HG03135 (cell line): ENCODE results near the gene IKZF5.

ENCODE experiments used
- ATAC-seq: cut with Tn5 transposase; IDR thresholded peaks from one replicate; pipeline ENCODE4 v1.9.1; 2021; ENCODE audit warnings: mild to moderate bottlenecking, moderate library complexity; ENCODE audit not compliant: unreplicated experiment

IKZF5 gene

DNA sequence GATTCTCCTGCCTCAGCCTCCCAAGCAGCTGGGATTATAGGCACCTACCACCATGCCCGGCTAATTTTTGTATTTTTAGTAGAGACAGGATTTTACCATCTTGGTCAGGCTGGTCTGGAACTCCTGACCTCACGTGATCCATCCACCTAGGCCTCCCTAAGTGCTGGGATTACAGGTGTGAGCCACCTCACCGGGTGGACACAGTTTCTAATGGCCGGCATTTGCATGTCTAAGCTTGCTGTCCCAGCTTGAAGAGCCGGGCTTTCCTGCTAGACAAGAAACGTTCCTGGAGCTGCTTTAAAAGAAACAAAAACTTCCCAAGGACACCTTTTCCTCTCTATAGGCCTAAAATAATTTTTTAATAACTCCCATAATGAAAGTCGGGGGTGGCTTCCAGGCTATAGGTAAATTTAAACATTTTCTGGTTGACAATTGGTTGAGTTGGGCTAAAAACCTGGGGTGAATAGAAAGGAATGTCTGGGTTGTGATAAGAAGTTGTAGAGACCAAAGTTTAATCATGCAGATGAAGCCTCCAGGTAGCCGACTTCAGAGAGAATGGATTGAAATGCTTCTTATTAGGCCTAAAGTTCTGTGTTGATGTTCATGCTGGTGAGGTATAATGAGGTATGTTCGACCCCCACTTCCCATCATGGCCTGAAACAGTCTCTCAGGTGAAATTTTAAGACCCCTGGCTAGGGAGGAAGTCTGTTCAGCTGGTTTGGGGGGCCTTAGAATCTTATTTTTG, 9.0 kb upstream of the IKZF5 start:
- no peak for ATAC-seq

GRCh38 chr10:123016228-123016627, 7.6 kb upstream of the IKZF5 start:
- ATAC-seq, result no peak

DNA sequence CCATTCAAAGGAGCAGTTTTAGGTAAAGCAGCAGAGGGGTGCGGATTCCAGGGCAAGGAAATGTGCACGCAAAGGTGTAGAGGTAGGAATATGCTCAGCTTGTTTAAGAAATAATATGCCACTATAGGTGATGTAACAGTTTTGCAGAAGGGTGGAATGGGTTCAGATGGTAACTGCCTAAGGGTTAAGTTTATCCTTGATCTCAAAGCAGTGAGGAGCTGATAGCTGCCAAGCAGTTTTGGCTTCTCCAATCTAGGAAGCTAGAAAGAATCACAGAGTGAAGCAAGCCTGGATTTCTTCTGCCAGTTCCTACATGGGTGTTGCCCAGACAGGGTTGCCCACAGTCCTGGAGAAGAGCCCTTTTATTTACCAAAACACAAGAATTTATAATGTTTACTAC, 6.2 kb upstream of the IKZF5 start:
- ATAC-seq, result no peak

DNA sequence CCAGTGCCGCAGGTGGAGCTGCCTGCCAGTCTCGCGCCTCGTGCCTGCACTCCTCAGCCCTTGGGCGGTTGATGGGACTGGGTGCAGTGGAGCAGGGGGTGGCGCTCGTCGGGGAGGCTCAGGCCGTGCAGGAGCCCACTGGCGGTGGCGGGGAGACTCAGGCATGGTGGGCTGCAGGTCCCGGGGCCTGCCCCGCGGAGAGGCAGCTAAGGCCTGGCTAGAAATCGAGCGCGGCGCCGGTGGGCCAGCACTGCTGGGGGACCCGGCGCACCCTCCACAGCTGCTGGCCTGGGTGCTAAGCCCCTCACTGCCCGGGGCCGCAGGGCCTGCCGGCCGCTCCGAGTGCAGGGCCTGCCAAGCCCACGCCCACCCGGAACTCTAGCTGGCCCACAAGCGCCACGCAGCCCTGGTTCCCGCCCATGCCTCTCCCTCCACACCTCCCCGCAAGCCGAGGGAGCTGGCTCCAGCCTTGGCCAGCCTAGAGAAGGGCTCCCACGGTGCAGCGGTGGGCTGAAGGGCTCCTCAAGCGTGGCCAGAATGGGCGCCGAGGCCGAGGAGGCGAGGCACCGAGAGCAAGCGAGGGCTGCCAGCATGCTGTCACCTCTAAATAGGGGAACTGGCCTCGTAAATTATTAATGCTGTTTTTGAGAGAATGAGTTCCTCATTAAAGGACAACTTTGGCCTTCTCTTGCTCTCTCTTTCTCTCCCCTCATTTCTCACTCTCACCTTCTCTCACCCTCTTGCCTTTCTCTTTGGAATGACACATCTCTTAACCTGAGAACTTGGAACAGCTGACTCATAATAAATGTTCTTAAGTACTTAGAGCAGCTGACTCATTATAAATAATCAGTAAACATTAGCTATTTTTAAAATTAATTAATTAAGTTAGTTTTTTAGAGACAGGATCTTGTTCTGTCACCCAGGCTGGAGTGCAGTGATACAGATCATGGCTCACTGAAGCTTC, 5.1 kb upstream of the IKZF5 start:
- ATAC-seq, result no peak

GRCh38 chr10:123011987-123012386, 3.4 kb upstream of the IKZF5 start:
- ATAC-seq, result no peak

- peak; percentile 12 for ATAC-seq
Observed at GRCh38 chr10:123009105-123009820, 668 bp upstream of the IKZF5 start.

- ATAC-seq, result peak; percentile 44
Observed at GRCh38 chr10:123007558-123008354, 839 bp downstream of the IKZF5 start.

DNA sequence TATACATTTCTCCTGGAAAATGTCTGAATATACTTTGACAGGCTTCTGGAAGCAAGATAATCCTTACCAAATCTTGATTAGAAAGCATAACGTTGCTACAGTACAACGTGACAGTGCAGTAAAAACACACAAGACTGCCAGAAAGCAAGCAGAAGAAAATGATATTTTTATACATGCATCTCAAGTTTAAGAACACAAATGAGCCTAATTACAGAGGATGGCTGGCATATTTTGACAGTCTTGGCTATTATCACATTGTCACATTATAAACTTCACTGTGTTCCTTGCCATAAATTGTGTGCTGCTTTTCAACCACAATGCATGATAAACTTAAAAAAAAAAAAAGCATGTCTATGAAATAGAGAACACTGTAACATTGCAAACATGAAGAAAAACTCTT, 4.3 kb downstream of the IKZF5 start:
- no peak for ATAC-seq

DNA sequence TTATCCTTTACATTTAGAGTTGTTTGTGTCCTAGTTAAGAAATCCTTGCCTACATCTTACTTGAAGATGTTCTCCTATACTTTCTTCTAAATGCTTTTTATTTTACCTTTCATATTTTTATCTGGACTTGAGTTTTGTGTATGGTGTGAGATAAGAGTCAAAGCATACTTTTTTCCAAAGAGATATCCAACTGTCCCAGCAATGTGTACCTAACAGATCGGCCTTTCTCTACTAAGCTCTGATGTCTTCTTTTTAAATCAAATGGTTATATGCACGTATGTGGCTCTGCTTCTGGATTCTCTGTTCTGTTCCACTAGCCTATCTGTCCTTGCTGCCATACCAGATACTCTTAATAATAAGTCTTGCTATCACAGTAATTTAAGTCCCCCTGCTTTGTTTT, 7.2 kb downstream of the IKZF5 start:
- ATAC-seq, result no peak

DNA sequence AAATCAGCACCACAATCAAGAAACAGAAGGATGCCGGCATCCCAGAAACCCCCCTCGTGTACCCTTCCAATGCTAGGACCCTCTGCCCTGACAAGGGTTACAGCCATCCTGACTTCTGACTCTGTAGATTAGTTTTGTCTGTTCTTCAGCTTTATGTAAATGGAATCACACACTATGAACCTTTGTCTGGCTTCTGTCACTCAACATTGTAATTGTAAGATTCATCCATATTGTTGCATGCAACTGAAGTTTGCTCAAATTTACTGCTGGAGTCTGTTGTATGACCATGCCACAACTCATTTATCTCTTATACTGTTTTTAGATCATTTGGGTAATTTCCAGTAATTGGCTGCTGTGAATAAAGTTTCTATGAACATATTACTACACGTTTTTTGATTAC, 8.4 kb downstream of the IKZF5 start:
- ATAC-seq, result no peak

- no peak for ATAC-seq
Observed at GRCh38 chr10:122999347-122999746, 9.2 kb downstream of the IKZF5 start.

GRCh38 chr10:122998934-122999333, 9.7 kb downstream of the IKZF5 start:
- ATAC-seq, result no peak

- no peak for ATAC-seq
Observed at GRCh38 chr10:122998360-122998917, 10.2 kb downstream of the IKZF5 start.

DNA sequence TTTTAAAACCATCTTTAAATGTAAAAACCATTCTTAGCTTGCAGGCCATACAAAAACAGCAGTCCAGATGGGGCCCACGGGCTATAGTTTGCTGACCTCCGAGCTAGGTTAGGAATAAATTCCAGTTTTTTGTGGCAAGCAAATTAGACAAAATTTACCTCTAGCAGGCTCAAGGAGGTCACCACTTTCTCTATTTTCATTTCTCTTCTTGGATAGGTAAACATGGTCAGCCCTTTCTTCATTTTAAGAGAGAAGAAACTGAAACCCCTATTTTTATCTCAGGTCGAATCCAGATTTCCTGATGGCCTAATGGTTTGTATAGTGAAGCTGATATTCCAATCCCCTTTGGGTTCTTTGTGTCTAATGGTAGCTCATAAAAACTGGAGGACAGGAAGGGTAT, 10.7 kb downstream of the IKZF5 start:
- no peak for ATAC-seq

GRCh38 chr10:122995936-122996335, 12.7 kb downstream of the IKZF5 start:
- ATAC-seq, result no peak

DNA sequence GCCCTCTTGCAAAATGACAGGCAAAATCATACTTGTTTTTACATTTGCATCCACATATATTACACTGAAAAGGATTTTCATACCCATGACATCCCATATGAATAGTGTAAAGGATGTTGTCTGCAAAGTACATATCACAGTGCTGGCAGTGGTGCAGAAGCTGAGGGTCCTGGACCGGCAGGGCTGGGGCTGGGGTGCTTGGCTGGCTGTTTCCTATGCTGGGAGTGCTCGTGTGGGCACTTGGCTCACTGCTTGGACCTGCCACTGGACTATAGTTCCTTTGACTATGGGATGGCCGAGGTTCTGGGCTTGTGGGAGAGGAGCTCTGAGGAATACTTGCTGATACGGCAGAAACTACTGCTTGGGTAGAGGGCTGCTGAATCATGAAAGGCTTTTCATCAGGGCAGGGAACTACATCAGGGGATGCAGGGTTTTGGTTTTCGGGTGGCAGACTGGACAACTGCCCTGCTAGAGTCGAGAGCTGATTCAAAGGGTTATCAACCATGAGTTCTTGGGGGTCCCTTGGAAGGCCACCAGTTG, 14.7 kb downstream of the IKZF5 start:
- no peak for ATAC-seq

DNA sequence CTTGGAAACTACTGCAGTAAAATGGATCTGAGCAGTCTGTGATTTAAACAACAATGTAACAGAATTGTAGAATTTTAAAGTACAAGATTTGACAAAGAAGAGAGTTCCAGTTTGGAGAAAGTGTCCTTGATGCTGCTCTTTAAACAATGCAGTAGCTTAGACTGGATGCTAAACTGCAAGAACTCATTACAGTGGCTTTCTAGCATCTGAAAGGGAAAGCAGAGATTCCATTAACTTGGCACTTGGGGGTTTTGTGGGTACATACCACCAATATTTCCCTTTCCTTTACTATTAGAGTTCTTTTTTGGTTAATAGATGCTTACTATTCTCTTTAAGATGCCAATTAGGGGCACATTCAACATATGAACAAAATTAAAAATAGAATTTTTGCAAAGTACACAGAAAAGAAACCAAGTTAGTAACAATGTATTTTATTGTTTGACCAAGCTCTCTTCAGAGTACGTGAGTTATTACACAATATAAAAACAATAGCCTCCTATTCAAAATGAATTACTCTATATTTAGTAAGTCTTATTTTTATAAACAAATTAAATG, 16.5 kb downstream of the IKZF5 start:
- no peak for ATAC-seq

- no peak for ATAC-seq
Observed at GRCh38 chr10:122990278-122990677, 18.3 kb downstream of the IKZF5 start.

- no peak for ATAC-seq
Observed at GRCh38 chr10:122988501-122988900, 20.1 kb downstream of the IKZF5 start.

GRCh38 chr10:122986335-122986734, 22.3 kb downstream of the IKZF5 start:
- no peak for ATAC-seq
